ENCODE measurements around the gene LRMDA.
"Not testable (repeated sequence)": the region's sequence is repeated elsewhere in the genome, so short reads cannot be mapped to it uniquely, and the experiment has no call there.

Gene LRMDA

GRCh38 chr10:75616874-75617478, 185.6 kb downstream of the LRMDA start:
- no peak for DNase-seq

- DNase-seq = no peak
Observed at GRCh38 chr10:75617485-75618155, 186.2 kb downstream of the LRMDA start.

DNA sequence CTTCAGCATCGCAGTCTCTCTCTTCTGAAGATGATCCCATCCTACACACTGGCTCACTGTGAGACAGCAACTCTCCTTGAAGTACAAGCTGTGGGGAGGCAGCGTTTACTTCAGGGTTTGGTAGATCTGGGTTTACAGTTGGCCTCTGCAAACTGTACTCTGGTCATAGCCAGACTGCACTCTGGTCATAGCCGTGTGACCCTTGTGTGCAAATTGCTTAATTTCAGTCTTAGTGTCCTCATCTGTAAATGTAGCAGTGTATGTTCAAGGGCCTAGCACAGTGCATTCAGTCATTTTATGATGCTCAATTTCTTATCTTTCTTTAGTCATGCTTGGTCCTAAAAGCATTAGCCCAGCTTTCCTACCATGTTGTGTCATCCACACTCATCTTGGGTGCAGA, 188.2 kb downstream of the LRMDA start:
- DNase-seq = no peak

DNA sequence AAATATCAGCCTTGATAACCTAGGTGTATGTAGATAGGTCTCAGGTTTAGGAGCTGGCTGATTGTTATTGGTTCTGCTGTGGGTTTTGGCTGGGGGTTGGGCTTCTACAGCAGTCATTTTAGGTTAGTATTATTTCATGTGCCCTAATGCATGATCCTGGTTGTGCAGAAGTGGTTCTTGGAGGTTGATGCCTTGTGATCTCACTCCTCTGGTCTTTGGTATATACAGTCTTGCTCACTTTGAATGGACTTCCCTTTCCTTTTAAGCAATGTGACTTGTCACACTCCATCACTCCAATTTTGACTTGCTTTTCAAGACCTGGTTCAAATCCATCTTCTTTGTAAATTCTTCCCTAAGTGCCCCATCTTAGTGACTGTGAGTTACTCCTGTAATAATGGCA, 188.9 kb downstream of the LRMDA start:
- no peak for DNase-seq

GRCh38 chr10:75621003-75621402, 189.6 kb downstream of the LRMDA start:
- not testable (repeated sequence) for DNase-seq

DNA sequence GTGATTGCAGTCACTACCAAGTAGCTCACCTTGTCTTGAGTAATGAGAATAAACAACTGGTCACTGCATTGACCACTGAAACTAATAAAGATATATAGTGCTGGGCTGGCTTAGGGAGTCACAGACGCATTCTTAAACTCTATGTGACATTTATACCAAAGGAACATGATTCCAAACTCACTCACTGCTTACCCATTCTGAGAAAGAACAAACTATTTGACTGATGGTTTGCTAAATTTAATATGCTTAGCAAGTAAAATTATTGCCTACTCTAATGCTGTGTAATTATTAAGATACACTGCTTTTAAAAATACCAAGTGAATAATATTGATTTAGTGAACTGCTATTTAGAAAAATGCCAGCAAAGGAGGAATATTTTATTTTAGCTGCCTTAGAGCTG, 191.1 kb downstream of the LRMDA start:
- DNase-seq = no peak

GRCh38 chr10:75623310-75624093, 192.1 kb downstream of the LRMDA start:
- DNase-seq = no peak

- no peak for DNase-seq
Observed at GRCh38 chr10:75624638-75625037, 193.2 kb downstream of the LRMDA start.

DNA sequence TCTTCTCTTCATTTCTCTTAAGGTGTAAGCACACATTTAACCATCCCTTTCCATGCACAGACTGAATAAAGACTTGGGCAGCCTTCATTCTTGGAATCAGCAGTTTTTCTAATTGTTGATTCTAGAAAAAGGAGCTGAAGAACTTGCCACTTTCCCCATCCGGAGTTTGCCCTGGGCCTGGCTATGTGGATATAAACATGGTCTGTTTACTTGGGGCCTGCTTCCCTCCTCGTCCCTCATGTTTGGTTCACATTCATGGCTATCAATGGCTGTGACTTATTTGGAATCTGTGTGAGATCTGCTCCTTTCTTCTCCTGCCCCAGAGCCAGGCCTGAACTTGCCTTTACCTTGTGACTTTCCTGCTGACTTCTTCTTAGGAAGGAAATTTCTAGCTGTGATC, 199.3 kb downstream of the LRMDA start:
- DNase-seq = no peak

GRCh38 chr10:75632805-75633462, 201.5 kb downstream of the LRMDA start:
- DNase-seq = no peak

DNA sequence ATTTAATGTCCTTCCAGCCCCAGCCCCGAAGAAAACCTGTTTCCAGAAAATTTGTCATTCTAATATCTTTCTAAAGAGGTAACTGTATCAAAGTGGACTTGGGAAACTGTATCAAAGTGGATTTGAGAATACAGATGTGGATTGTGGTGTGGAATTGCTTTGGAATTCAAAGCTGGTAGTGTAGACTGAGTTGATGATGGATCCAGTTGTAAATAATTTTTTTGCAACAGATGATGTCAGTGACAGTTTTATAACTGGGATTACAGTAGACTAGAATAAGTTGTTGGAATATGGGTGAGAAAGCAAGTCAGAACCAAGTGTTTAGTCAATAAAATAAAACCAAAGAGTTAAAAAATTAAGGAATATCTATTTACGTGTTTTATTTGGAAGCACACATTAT, 202.1 kb downstream of the LRMDA start:
- no peak for DNase-seq

DNA sequence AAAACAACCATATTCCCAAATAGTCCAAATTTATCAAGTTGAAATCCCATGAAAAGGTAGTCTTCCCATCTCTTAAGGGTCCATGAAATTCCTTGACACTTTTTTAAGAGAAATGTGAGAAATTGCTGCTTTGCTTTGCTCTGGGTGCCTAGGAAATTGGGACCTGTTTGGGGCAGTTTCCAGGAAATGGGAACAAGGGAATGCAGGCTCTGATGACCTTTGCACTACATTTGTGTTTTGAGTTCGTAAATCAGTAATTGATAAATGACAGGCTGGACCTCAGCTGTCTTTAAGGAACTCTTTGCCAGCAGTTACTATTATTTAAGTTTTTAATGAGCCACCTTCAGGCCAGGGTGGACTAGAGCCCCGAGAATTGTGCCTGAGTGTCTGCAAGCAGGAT, 203.5 kb downstream of the LRMDA start:
- no peak for DNase-seq

DNA sequence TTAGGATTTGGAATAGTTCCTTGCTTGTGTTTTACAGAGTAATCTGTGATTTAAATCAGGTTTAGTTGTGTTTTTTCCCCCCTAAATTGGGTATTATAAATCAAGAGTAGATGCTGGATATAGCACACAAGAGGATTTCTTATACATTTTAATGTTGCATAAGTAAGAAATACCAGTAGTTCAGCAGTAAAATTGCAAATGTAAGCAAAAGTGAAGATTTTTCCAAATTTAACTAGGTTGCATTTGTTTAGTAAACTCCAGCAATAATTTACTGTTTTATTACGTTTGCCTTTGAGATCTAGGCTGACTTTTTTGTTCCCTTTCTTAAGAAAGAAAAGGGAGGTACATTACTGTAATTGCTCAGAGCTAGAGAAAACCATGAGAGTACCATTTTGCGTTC, 207.3 kb downstream of the LRMDA start:
- no peak for DNase-seq

DNA sequence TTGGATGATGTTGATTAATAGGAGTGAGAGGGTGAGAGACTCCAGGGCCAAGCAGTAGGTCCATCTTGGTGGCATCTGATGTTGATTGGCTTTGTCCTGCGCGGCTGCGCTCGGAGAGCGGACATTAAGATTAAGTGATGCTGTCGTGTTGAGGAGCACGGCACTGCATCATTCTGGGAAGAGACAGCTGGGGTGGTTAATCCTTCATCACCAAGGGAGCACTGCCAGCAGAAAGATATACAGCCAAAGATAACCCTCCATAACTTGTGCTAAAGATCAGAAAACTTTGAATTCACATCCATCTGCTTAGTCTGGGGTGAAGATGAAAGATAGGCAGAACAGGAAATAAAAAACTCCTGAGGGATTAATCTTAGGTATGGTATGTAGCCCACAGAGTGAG, 208.3 kb downstream of the LRMDA start:
- no peak for DNase-seq

DNA sequence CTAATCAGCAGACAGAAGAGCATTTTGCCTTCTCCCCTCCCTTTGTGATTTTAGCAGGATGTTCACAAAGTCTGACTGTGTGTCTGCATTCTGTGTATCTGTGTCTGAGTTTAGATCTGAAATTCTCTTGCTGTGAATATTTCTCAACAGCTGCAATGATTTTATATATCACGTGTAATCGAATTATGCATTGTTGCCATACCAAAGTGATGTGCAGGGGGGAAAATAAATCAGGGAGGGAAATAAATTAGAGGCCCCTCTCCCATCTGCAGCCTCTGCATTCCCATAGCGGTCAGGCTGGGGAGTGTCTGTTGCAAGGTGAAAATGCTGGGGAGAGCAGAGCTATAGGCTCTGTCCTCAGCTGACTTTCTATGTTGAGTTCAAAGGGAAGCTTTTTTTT, 209.0 kb downstream of the LRMDA start:
- no peak for DNase-seq

DNA sequence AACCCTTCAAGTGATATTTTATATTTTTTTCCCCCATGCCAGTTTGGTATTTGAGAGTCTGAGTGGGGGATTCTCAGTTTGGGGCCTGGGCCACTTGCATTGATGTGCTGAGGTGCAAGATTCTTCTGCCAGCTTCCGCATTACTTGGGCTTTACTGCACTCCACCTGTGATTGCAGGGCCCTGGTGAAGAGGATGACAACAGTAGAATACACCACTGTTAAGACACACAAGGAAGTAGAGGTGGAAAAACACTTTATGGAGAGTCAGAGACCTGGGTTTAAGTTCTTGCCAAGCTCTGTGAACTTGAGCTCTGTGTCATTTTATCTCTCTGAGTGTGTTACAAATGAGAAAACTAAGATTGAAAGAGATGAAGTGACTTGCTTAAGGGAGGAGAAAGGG, 209.4 kb downstream of the LRMDA start:
- no peak for DNase-seq

DNA sequence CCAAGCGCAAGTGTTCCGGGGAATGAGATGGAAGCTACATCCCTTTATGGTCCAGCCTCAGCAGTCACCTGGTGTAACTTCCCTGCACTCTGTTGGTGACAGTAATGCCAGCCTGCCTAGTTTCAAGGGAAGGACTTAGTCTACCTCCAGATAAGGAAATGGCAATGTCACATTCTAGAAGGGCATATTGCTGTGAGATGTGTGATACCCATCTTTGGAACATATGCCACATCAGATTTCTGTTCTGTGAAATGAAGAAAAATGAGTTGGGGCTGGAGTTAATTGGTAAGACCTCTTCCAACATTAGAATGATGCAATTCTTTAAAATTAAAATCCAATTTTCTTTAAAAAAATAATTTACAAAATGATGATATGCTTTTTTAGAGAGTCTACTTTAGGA, 212.0 kb downstream of the LRMDA start:
- DNase-seq = no peak

GRCh38 chr10:75643944-75644692, 212.7 kb downstream of the LRMDA start:
- no peak for DNase-seq

- no peak for DNase-seq
Observed at GRCh38 chr10:75645704-75646103, 214.3 kb downstream of the LRMDA start.

- no peak for DNase-seq
Observed at GRCh38 chr10:75646218-75646915, 214.9 kb downstream of the LRMDA start.

GRCh38 chr10:75646916-75647315, 215.5 kb downstream of the LRMDA start:
- DNase-seq = no peak

DNA sequence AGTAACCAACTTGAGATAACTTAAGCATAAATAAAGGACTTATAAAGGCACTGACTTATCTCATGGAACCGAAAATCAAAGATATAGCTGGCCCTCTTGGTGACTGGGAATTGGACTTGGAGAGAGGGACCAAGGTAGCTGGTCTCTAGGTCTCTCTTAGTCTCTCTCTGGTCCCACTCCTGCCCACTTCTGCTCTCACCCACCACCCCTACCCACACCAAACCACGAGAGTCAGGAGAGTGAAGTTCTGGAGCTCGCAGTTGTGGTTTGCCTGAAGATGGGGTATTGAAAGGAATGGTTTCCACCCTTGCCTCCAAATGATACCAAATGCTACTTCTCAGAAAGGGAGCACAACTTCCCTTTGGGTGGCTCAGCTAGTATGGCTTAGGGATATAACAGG, 216.3 kb downstream of the LRMDA start:
- DNase-seq = no peak
